GF-D8 (cell line): Measurements from ENCODE around the gene PCED1B.
"Not testable (repeated sequence)": the region's sequence is repeated elsewhere in the genome, so short reads cannot be mapped to it uniquely, and the experiment has no call there.

Experiments
- DNase-seq: peaks from one replicate; lab custom pipeline; 2025; lab: John Stamatoyannopoulos, UW

The PCED1B gene

GRCh38 chr12:47164724-47165439, 85.5 kb downstream of the PCED1B start:
- no peak for DNase-seq

- DNase-seq = no peak
Measured at GRCh38 chr12:47165934-47166333, 86.5 kb downstream of the PCED1B start.

GRCh38 chr12:47166365-47166764, 86.9 kb downstream of the PCED1B start:
- DNase-seq = no peak

- not testable (repeated sequence) for DNase-seq
Measured at GRCh38 chr12:47170281-47170680, 90.9 kb downstream of the PCED1B start.

- DNase-seq = no peak
Measured at GRCh38 chr12:47178014-47178413, 98.6 kb downstream of the PCED1B start.

GRCh38 chr12:47182164-47182938, 102.9 kb downstream of the PCED1B start:
- DNase-seq = not testable (repeated sequence)

- DNase-seq = no peak
Measured at GRCh38 chr12:47184229-47184628, 104.8 kb downstream of the PCED1B start.

- DNase-seq = no peak
Measured at GRCh38 chr12:47184813-47185212, 105.4 kb downstream of the PCED1B start.

GRCh38 chr12:47186246-47186645, 106.8 kb downstream of the PCED1B start:
- DNase-seq = no peak

GRCh38 chr12:47188576-47189441, 109.4 kb downstream of the PCED1B start:
- DNase-seq = no peak

- no peak for DNase-seq
Measured at GRCh38 chr12:47189728-47190127, 110.3 kb downstream of the PCED1B start.

GRCh38 chr12:47190271-47190750, 110.9 kb downstream of the PCED1B start:
- DNase-seq = no peak

GRCh38 chr12:47190905-47191304, 111.5 kb downstream of the PCED1B start:
- DNase-seq = no peak

GRCh38 chr12:47192051-47192450, 112.6 kb downstream of the PCED1B start:
- DNase-seq = no peak

GRCh38 chr12:47193066-47193465, 113.6 kb downstream of the PCED1B start:
- no peak for DNase-seq

- DNase-seq = peak; percentile 14
Measured at GRCh38 chr12:47194501-47194900, 115.1 kb downstream of the PCED1B start.

- no peak for DNase-seq
Measured at GRCh38 chr12:47200446-47200845, 121.0 kb downstream of the PCED1B start.

- not testable (repeated sequence) for DNase-seq
Measured at GRCh38 chr12:47201190-47201589, 121.8 kb downstream of the PCED1B start.

GRCh38 chr12:47202176-47202575, 122.8 kb downstream of the PCED1B start:
- no peak for DNase-seq

- no peak for DNase-seq
Measured at GRCh38 chr12:47205532-47206449, 126.4 kb downstream of the PCED1B start.
